HG03045 (cell line): ENCODE data around the gene IL24.
"Not testable (repeated sequence)": the region's sequence is repeated elsewhere in the genome, so short reads cannot be mapped to it uniquely, and the experiment has no call there.

Experiments used
- ATAC-seq: cut with Tn5 transposase; IDR thresholded peaks from one replicate; pipeline ENCODE4 v1.9.1; 2021; ENCODE audit warnings: mild to moderate bottlenecking, moderate library complexity; ENCODE audit not compliant: unreplicated experiment

IL24 gene

DNA sequence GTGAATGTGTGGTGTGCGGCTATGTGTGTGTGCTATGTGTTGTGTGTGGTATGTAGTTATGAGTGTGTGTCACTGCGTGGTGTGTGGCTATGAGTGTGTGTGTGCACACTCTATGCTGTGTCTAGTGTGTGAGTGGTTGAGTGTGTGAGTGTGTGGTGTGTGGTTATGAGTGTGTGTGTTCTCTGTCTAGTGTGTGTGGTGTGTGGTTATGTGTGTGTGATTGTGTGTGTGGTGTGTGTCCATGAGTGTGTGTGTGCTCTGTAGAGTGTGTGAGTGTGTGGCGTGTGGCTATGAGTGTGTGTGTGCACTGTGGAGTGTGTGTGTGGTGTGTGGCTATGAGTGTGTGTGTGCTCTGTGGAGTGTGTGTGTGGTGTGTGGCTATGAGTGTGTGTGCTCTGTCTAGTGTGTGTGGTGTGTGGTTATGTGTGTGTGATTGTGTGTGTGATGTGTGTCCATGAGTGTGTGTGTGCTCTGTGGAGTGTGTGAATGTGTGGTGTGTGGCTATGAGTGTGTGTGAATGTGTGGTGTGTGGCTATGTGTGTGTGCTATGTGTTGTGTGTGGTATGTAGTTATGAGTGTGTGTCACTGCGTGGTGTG lies 26.8 kb downstream of the IL24 start:
- not testable (repeated sequence) for ATAC-seq

GRCh38 chr1:206924592-206925105 lies 27.4 kb downstream of the IL24 start:
- peak; percentile 14 for ATAC-seq

DNA sequence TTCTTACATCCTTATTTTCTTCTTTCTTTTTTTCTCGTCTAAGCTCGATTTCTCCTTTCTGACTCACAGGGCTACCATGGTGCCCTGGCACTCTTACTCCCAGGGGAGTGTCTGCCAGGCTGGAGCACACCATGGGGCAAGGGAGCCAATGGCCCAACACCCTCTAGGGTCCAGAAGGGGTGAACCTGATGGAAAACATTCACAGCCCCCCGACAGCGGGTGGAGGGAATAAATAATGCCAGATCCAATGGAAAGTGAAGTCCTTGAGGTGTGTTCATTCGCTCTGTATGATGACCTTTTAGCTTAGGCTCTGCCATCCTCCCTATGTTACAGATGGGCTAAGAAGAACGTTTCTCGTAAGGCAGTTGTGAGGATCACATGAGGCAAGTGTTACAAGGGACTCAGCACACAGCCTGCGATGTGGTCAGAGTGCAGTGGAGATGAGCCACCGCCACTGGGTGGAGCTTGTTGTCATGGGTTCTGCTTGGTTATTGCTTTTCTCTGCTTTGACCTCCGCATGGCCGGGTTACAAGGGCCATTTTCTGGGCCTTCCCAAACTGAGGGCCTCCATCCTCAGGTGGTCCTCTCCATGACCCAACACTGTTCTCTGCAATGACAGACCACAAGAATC lies 28.0 kb downstream of the IL24 start:
- peak; percentile 55 for ATAC-seq

DNA sequence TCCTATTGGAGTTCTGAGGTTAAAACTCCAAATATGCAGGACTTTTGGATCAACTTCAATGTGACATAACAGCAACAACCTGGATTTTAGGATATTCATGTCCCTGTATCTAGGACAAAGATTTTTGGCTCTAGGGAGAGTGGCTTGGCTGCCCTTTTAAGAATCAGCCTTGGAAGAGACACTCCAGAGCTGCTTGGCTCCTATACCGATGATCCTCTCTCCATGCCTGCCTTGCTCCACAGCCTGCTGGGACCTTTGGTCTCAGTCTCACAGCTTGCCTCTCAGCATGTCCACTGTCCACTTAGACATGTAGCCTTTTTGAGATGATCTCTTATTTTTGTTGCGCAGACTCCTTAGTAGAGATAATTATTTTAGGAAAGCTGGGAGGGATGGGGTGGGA lies 29.0 kb downstream of the IL24 start:
- ATAC-seq: no peak

DNA sequence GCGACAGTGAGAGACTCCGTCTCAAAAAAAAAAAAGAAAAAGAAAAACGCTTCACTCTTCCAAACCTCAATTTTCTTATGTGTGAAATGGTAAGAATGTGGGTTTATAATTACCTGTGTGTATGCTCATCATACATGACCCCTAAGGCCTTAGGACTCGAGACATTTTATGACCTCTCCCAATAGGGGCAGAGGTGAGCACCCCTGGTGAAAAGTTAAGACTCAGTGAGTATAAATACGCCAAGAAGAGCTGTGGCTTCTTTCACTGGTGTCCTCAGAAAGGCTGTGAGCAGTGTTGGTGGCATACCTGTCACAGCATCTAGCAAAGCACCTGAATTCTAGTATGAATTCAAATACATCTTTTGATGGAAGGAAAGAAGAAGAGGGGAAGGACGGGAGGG lies 32.3 kb downstream of the IL24 start:
- ATAC-seq: no peak

- ATAC-seq: peak; percentile 71
Observed at GRCh38 chr1:206930210-206930798, 33.1 kb downstream of the IL24 start.

GRCh38 chr1:206931709-206932108 lies 34.5 kb downstream of the IL24 start:
- ATAC-seq: no peak

- ATAC-seq: no peak
Observed at GRCh38 chr1:206932177-206932576, 34.9 kb downstream of the IL24 start.

- ATAC-seq: no peak
Observed at GRCh38 chr1:206933333-206933945, 36.2 kb downstream of the IL24 start.

- ATAC-seq: no peak
Observed at GRCh38 chr1:206935491-206936067, 38.3 kb downstream of the IL24 start.

- no peak for ATAC-seq
Observed at GRCh38 chr1:206937425-206937824, 40.2 kb downstream of the IL24 start.

- no peak for ATAC-seq
Observed at GRCh38 chr1:206939131-206939530, 41.9 kb downstream of the IL24 start.

GRCh38 chr1:206939841-206940587 lies 42.8 kb downstream of the IL24 start:
- ATAC-seq: no peak

GRCh38 chr1:206940588-206940936 lies 43.3 kb downstream of the IL24 start:
- no peak for ATAC-seq

GRCh38 chr1:206941766-206942418 lies 44.6 kb downstream of the IL24 start:
- no peak for ATAC-seq

GRCh38 chr1:206944703-206945102 lies 47.5 kb downstream of the IL24 start:
- ATAC-seq: no peak

GRCh38 chr1:206945779-206946178 lies 48.5 kb downstream of the IL24 start:
- ATAC-seq: no peak

GRCh38 chr1:206946261-206946660 lies 49.0 kb downstream of the IL24 start, which contains the start of gene PIGR:
PIGR (minus strand) TSS chr1:206946466; CDS start chr1:206940531, 5,935 bp downstream.
- ATAC-seq: no peak

DNA sequence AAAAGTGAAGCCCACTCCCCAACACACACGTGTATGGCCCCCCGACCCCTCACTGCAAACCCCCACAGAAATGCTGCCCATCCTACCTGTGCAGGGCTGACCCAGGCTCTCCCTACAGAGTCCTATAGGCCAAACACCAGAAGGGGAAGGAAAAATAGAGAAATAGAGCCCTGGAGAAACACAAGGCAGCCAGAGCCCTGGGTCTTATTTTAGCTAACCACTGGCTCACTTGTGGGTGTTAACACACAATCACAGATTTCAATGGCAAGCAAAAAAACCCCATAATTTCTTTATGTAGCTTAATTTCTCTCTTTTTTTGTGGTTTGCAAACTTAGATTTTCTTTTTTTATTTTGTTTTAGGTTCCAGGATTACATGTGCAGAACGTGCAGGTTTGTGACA lies 50.0 kb downstream of the IL24 start:
- ATAC-seq: no peak

GRCh38 chr1:206949208-206949607 lies 52.0 kb downstream of the IL24 start:
- ATAC-seq: no peak
